Stimulated activated CD4-positive, alpha-beta T cell treated with anti-CD3 and anti-CD28 coated beads, Interleukin-1b, Interleukin-23, amount 100 ng/mL, for 24 hours (primary cell): ENCODE data around the gene CACNA1B.
"Not testable (repeated sequence)": the region's sequence is repeated elsewhere in the genome, so short reads cannot be mapped to it uniquely, and the experiment has no call there.

Experiments used
- DNase-seq, 4 experiments: peaks; one replicate each; pipeline ENCODE4 v3.0.0-alpha.2; 2020; ENCODE audit warnings: low read depth in 4 of 4, low spot score in 1 of 4

CACNA1B gene

GRCh38 chr9:137865581-137866145, 11.9 kb upstream of the CACNA1B start:
- DNase-seq = no peak

- no peak for DNase-seq
These were observed 11.1 kb upstream of the CACNA1B start for GRCh38 chr9:137866226-137867141.

- no peak for DNase-seq
These were observed 7.2 kb upstream of the CACNA1B start for GRCh38 chr9:137870432-137870831.

- no peak for DNase-seq
These were observed 5.3 kb upstream of the CACNA1B start for GRCh38 chr9:137872296-137872695.

GRCh38 chr9:137873408-137873807, 4.2 kb upstream of the CACNA1B start:
- DNase-seq = no peak

GRCh38 chr9:137873858-137874362, 3.7 kb upstream of the CACNA1B start:
- no peak for DNase-seq

GRCh38 chr9:137875354-137875753, 2.2 kb upstream of the CACNA1B start:
- no peak for DNase-seq

- DNase-seq = no peak
These were observed 1.7 kb upstream of the CACNA1B start for GRCh38 chr9:137875846-137876245.

GRCh38 chr9:137876269-137876668, 1.3 kb upstream of the CACNA1B start:
- no peak for DNase-seq

- DNase-seq = no peak
These were observed 698 bp upstream of the CACNA1B start for GRCh38 chr9:137876781-137877386.

- DNase-seq = peak in 2 of 4 experiments; percentile 13 to 21
These were observed 762 bp downstream of the CACNA1B start for GRCh38 chr9:137878146-137878941.

GRCh38 chr9:137879052-137879451, 1.5 kb downstream of the CACNA1B start:
- DNase-seq = no peak

GRCh38 chr9:137879566-137880150, 2.1 kb downstream of the CACNA1B start:
- DNase-seq = no peak

- DNase-seq = no peak
These were observed 2.8 kb downstream of the CACNA1B start for GRCh38 chr9:137880160-137880975.

GRCh38 chr9:137880976-137881530, 3.5 kb downstream of the CACNA1B start:
- DNase-seq = no peak

GRCh38 chr9:137881591-137882505, 4.3 kb downstream of the CACNA1B start:
- DNase-seq = no peak

GRCh38 chr9:137882506-137882821, 4.9 kb downstream of the CACNA1B start:
- no peak for DNase-seq

GRCh38 chr9:137883977-137884376, 6.4 kb downstream of the CACNA1B start:
- DNase-seq = not testable (repeated sequence)

GRCh38 chr9:137884547-137884946, 7.0 kb downstream of the CACNA1B start:
- DNase-seq = not testable (repeated sequence)
